ENCODE measurements around the gene NCKAP5.

The NCKAP5 gene

DNA sequence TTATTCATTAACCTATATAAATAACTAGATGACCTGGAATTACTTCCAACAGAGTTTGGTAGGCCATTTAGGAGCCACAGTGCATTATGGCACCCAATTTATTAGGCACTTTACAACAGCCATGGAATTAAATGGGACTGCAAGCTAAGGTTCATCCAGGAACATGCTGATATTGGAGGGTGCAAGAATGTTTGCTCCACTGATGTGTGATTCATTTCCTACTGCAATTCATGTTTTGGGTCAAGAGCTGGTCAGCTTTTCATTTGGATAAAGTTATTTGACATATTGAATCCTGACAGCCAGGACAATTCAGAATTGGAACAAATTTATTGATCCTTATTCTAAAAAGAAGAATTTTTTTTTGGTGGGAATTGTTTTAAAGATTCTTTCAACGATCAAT is 886.5 kb downstream of the NCKAP5 start:
- no peaks in the 10 kb centered on the region for H4K20me1 ChIP-seq (ENCODE audit: insufficient read depth, low read length)
- H3K4me3 ChIP-seq (ENCODE audit: low read depth in 1 of 2, low read length in 2 of 2), result no peak overlapping the region
- TF ChIP-seq EZH2 (IDR thresholded peaks at IDR 0.05; ENCODE audit: borderline replicate concordance, low read depth, low read length, severe bottlenecking), result no peak
- TF ChIP-seq, protein P1, sequence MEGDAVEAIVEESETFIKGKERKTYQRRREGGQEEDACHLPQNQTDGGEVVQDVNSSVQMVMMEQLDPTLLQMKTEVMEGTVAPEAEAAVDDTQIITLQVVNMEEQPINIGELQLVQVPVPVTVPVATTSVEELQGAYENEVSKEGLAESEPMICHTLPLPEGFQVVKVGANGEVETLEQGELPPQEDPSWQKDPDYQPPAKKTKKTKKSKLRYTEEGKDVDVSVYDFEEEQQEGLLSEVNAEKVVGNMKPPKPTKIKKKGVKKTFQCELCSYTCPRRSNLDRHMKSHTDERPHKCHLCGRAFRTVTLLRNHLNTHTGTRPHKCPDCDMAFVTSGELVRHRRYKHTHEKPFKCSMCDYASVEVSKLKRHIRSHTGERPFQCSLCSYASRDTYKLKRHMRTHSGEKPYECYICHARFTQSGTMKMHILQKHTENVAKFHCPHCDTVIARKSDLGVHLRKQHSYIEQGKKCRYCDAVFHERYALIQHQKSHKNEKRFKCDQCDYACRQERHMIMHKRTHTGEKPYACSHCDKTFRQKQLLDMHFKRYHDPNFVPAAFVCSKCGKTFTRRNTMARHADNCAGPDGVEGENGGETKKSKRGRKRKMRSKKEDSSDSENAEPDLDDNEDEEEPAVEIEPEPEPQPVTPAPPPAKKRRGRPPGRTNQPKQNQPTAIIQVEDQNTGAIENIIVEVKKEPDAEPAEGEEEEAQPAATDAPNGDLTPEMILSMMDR (IDR thresholded peaks at IDR 0.05; ENCODE audit: borderline replicate concordance, extremely low read depth, low read length, poor library complexity, severe bottlenecking), result no peak
- no peak overlapping the region for H3K9ac ChIP-seq (ENCODE audit: low read depth, low read length)
- no peak overlapping the region for H3K4me2 ChIP-seq (ENCODE audit: insufficient read depth, low read length)
- no peak overlapping the region for H2AFZ ChIP-seq (ENCODE audit: low read depth, low read length)
- ATAC-seq (ENCODE audit: insufficient read depth, low read depth), result no peak
- no peak overlapping the region for H3K27ac ChIP-seq (ENCODE audit: low read length)
- H3K9me3 ChIP-seq (ENCODE audit: insufficient read depth, low read length, severe bottlenecking), result no peaks in the 10 kb centered on the region
- H3K79me2 ChIP-seq (ENCODE audit: insufficient read depth, low read length), result no peaks in the 10 kb centered on the region
- no peaks in the 10 kb centered on the region for H3K4me1 ChIP-seq (ENCODE audit: insufficient read depth, low read length)
- H3K36me3 ChIP-seq (ENCODE audit: insufficient read depth, low read length), result no peaks in the 10 kb centered on the region
- DNase-seq, result no peak
- H3K27me3 ChIP-seq (ENCODE audit: insufficient read depth, low read length, poor library complexity), result no peaks in the 10 kb centered on the region

DNA sequence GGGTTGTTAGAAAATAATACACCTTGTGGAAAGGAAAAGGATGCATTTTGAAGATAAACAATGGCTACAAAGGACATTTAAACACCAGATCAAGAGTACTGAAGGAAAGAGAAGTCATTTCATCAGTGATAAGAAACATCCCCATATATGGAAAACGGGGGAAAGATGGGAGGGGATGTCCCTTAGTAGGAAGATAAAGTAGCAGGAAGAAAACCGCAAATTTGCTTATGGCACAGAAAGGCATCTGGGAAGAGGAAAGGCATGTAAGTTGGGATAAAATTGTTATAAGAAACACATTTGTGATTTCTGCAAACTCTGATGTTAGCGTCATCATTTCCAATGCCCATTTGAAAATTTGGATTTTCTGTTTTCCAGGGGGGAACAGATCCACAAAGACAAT is 887.7 kb downstream of the NCKAP5 start:
- Histone ChIP-seq H3K9me3 (ENCODE audit: insufficient read depth, low read length, severe bottlenecking) (no peaks in the 10 kb centered on the region), H3K4me1 (ENCODE audit: insufficient read depth, low read length) (no peaks in the 10 kb centered on the region), H3K4me2 (ENCODE audit: insufficient read depth, low read length) (no peak overlapping the region), H3K9ac (ENCODE audit: low read depth, low read length) (no peak overlapping the region), H3K27me3 (ENCODE audit: insufficient read depth, low read length, poor library complexity) (no peaks in the 10 kb centered on the region), H2AFZ (ENCODE audit: low read depth, low read length) (no peak overlapping the region), H4K20me1 (ENCODE audit: insufficient read depth, low read length) (no peaks in the 10 kb centered on the region), H3K27ac (ENCODE audit: low read length) (no peak overlapping the region), H3K4me3 (ENCODE audit: low read depth in 1 of 2, low read length in 2 of 2) (no peak overlapping the region), H3K79me2 (ENCODE audit: insufficient read depth, low read length) (no peaks in the 10 kb centered on the region), H3K36me3 (ENCODE audit: insufficient read depth, low read length) (no peaks in the 10 kb centered on the region)
- ATAC-seq (ENCODE audit: insufficient read depth, low read depth) (no peak), DNase-seq (no peak)
- TF ChIP-seq EZH2 (IDR thresholded peaks at IDR 0.05; ENCODE audit: borderline replicate concordance, low read depth, low read length, severe bottlenecking), result no peak
- TF ChIP-seq, protein P1 (IDR thresholded peaks at IDR 0.05; ENCODE audit: borderline replicate concordance, extremely low read depth, low read length, poor library complexity, severe bottlenecking), result no peak

DNA sequence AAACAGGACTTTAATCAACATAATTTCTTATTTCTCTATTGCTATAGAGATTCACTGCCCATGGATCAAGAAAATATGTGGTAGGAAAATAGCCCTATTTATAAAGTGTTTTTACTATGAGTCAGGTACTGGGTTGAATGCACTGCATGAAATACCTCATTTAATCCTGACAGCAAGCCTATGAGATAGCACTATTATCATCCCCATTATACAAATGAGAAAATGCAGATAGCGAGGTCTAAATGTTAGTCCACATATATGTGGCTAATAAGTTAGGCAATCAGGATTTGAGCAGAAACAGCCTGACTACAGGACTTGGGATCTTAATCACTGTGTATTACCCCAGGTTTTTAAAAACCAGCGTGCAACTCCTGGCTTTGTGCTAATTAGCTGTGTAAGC is 889.8 kb downstream of the NCKAP5 start:
- Histone ChIP-seq H3K9me3 (ENCODE audit: insufficient read depth, low read length, severe bottlenecking) (no peaks in the 10 kb centered on the region), H3K4me1 (ENCODE audit: insufficient read depth, low read length) (no peaks in the 10 kb centered on the region), H3K36me3 (ENCODE audit: insufficient read depth, low read length) (no peaks in the 10 kb centered on the region), H2AFZ (ENCODE audit: low read depth, low read length) (no peak overlapping the region), H3K4me3 (ENCODE audit: low read depth in 1 of 2, low read length in 2 of 2) (no peak overlapping the region), H3K27me3 (ENCODE audit: insufficient read depth, low read length, poor library complexity) (no peaks in the 10 kb centered on the region), H3K4me2 (ENCODE audit: insufficient read depth, low read length) (no peak overlapping the region), H3K9ac (ENCODE audit: low read depth, low read length) (no peak overlapping the region), H3K27ac (ENCODE audit: low read length) (no peak overlapping the region), H4K20me1 (ENCODE audit: insufficient read depth, low read length) (no peaks in the 10 kb centered on the region), H3K79me2 (ENCODE audit: insufficient read depth, low read length) (no peaks in the 10 kb centered on the region)
- ATAC-seq (ENCODE audit: insufficient read depth, low read depth) (no peak), DNase-seq (no peak)
- no peak for TF ChIP-seq EZH2 (IDR thresholded peaks at IDR 0.05; ENCODE audit: borderline replicate concordance, low read depth, low read length, severe bottlenecking)
- TF ChIP-seq, protein P1 (IDR thresholded peaks at IDR 0.05; ENCODE audit: borderline replicate concordance, extremely low read depth, low read length, poor library complexity, severe bottlenecking), result no peak

DNA sequence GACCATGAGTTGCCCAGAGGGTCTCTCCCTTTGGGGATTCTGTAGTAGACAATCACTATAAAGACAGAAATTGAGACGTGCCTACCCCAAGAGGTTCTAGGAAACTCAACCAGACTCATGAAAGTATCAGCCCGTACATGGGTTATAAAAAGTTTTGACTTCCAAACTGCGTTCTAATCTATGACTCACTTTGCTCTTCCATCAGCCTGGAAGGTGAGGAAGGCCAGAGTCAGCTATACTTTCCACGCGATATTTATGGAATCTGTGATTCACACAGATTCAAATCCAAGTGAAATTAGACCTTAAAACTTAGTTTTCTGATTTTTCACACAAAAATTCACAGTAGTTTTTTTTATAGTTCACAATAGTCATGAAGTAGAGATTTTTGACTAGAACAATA is 890.6 kb downstream of the NCKAP5 start:
- no peaks in the 10 kb centered on the region for H3K4me1 ChIP-seq (ENCODE audit: insufficient read depth, low read length)
- DNase-seq (no peak), ATAC-seq (ENCODE audit: insufficient read depth, low read depth) (no peak)
- no peak overlapping the region for H3K9ac ChIP-seq (ENCODE audit: low read depth, low read length)
- no peaks in the 10 kb centered on the region for H3K27me3 ChIP-seq (ENCODE audit: insufficient read depth, low read length, poor library complexity)
- no peak overlapping the region for H3K27ac ChIP-seq (ENCODE audit: low read length)
- TF ChIP-seq, protein P1 (IDR thresholded peaks at IDR 0.05; ENCODE audit: borderline replicate concordance, extremely low read depth, low read length, poor library complexity, severe bottlenecking), result no peak
- no peak for TF ChIP-seq EZH2 (IDR thresholded peaks at IDR 0.05; ENCODE audit: borderline replicate concordance, low read depth, low read length, severe bottlenecking)
- no peaks in the 10 kb centered on the region for H3K79me2 ChIP-seq (ENCODE audit: insufficient read depth, low read length)
- no peak overlapping the region for H2AFZ ChIP-seq (ENCODE audit: low read depth, low read length)
- no peaks in the 10 kb centered on the region for H3K9me3 ChIP-seq (ENCODE audit: insufficient read depth, low read length, severe bottlenecking)
- H4K20me1 ChIP-seq (ENCODE audit: insufficient read depth, low read length), result no peaks in the 10 kb centered on the region
- no peaks in the 10 kb centered on the region for H3K36me3 ChIP-seq (ENCODE audit: insufficient read depth, low read length)
- no peak overlapping the region for H3K4me2 ChIP-seq (ENCODE audit: insufficient read depth, low read length)
- H3K4me3 ChIP-seq (ENCODE audit: low read depth in 1 of 2, low read length in 2 of 2), result no peak overlapping the region

All from DND-41 (cell line).